OCI-M2 (cell line): ENCODE measurements around the gene CCDC88B.

Source experiments
- DNase-seq: peaks from one replicate; lab custom pipeline; 2025; ENCODE audit not compliant: unreplicated experiment; lab: John Stamatoyannopoulos, UW

Gene CCDC88B, protein sequence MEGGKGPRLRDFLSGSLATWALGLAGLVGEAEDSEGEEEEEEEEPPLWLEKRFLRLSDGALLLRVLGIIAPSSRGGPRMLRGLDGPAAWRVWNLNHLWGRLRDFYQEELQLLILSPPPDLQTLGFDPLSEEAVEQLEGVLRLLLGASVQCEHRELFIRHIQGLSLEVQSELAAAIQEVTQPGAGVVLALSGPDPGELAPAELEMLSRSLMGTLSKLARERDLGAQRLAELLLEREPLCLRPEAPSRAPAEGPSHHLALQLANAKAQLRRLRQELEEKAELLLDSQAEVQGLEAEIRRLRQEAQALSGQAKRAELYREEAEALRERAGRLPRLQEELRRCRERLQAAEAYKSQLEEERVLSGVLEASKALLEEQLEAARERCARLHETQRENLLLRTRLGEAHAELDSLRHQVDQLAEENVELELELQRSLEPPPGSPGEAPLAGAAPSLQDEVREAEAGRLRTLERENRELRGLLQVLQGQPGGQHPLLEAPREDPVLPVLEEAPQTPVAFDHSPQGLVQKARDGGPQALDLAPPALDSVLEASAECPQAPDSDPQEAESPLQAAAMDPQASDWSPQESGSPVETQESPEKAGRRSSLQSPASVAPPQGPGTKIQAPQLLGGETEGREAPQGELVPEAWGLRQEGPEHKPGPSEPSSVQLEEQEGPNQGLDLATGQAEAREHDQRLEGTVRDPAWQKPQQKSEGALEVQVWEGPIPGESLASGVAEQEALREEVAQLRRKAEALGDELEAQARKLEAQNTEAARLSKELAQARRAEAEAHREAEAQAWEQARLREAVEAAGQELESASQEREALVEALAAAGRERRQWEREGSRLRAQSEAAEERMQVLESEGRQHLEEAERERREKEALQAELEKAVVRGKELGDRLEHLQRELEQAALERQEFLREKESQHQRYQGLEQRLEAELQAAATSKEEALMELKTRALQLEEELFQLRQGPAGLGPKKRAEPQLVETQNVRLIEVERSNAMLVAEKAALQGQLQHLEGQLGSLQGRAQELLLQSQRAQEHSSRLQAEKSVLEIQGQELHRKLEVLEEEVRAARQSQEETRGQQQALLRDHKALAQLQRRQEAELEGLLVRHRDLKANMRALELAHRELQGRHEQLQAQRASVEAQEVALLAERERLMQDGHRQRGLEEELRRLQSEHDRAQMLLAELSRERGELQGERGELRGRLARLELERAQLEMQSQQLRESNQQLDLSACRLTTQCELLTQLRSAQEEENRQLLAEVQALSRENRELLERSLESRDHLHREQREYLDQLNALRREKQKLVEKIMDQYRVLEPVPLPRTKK (N-terminal part only)

DNA sequence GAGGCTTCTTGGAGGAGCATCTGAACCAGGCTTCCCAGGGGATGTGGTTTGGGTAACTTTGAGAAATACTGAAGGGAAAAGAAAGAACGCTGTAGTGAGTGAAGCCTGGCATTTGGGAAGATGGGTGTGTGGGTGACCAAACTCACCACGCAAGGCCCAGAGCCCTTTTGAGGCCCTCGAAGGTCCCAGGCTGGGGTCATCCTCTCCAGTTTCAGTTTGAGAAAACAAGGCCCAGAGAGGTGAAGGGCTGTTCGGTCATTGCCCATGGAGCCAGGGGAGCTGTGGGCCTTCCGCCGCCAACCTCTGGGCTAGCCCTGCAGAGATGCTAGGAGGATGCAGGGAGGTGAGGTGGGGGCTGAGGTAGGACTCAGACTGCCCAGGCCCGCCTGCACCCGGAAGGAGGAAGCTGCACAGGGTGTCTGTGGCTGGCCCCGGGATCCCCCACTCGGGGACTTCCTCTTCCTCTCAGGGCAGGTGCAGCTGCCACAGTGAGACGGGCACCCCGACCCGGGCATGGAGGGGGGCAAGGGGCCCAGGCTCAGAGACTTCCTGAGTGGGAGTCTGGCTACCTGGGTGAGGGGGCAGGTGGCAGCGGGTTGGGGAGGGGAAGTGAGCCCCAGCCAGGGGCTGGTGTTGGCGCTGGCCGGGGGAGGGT, at the start of gene CCDC88B:
CCDC88B (plus strand) TSS at position 451 of the 655 bp plus-strand sequence; CDS start at position 514, 63 bp downstream.
- DNase-seq = no peak

DNA sequence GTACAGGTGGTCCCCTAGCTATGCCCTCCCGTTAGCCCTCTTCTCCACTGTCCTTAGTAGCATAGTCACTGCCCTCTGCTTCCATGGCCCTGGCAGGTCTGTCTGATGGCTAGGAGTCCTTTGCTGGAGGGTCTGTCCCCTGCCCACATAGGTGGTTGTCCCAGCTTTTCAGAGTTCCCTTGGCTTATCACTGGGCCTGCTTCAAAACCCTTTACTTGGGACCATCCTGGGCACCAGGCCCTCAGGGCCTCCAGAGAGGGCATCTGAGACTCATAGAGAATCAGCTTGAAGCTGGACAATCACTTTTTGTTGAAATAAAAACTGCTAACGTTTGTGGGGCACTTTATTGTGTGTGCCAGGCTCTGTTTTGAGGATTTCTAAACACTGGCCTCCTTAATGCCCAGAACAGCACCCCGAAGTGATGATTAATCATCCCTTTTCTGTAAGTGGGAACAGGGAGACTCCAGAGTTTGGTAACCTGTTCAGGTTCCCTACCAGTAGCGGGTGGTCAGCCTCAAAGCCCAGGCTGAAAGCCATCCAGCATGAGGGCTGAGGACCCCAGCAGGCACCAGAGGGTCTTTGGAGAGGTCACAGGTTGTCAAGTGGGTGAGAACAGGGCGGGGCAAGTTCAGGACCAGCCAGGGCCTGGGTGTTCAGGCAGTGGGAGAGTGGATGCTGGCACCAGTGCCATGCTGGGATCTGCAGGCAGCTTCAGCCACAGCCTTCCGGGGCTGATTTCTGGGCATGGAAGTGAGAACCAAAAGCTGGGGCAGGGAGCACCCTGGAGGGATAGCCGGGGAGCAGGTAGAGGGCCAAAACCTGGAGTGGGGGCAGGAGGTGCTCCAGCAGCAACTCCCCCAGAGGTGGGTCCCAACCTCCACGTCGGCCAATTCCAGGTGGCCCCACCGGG, 49.4 kb upstream of the CCDC88B start:
- no peak for DNase-seq

DNA sequence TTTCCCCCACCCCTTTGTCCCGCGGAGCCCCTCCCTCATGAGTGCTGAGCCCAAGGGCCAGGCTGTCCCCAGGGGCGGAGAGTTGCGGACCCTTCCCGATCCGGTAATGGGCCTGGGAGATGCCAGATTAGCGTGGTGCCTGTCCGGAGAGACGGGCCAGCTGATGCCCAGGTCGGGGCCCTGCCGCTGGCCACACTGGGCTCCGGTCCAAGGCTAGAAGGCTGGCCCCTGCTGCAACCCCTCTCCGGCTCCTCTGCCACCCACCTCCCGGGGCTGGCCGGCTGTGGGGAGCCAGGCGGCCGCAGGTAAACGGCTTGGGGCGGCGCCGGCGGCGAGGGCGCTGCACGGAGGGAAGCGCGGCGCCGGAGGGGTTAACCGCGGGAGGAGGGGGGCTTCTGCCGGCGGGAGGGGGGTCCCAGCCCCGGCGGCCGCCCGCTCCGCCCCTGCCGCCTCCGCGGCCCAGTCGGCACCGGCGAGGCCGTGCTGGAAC, 48.7 kb upstream of the CCDC88B start, which contains the start of gene KCNK4:
KCNK4 (plus strand) TSS at position 41 of the 490 bp plus-strand sequence. CDS start 1,717 bp downstream, outside the sequence.
- DNase-seq = no peak

DNA sequence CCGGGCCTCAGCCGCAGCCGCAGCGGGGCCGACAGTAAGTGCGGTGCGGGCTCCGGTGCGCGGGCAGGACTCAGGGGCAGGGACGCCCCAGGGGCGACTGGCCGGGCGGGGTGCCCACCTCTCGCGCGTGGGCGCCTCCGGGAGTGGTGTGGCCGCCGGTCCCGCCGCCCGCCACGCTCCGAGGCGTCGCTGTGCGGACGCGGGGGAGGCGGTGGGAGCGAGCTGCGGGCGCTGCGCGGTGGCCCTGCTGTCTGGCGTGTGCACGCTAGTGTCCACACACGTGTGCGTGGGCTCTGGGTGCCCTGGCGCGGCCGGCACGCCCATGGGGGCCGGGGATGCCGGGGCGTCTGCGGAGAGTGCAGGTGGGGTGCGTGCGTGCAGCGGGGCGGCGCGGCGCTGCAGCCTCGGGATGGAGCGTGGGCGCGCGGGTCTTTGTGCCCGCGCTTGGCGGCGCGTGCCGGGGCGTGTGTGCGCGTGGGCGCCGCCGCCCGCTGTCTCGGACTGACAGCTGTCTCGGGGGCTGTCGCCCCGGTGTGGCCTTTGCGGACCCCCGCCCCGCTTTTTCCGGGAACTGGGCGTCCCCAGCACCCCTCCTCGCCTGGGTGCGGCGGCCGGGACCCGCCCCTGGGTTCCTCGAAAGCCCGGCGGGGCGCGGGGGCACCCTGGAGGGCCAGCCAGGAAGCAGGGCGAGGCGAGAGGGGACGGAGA, 48.1 kb upstream of the CCDC88B start:
- no peak for DNase-seq

DNA sequence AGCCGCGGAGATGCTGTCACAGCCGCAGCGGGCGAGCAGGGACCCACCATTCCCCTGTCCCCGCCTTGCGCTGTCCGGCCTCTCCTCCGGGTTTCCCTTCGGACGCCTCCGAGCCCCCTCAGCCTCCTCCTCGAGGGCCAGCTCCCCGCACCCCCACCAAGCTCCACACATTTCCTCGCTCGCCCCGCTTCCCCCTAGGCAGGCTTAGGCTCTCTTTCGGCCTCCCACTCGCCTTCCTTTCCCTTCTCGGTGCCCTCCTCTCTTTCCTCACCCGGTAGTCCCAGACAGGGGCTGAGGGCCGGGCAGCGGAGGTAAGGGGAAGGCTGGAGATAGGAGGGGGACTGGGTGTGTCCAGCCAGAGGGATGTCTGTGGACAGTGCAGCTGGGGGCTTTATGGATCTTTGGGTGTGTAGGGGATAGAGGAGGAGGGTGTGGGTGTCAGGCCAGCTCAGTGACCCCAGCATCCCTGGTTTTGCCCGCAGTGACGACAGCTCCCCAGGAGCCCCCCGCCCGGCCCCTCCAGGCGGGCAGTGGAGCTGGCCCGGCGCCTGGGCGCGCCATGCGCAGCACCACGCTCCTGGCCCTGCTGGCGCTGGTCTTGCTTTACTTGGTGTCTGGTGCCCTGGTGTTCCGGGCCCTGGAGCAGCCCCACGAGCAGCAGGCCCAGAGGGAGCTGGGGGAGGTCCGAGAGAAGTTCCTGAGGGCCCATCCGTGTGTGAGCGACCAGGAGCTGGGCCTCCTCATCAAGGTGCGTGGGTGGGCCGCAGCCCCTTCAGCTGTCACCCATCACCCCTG, 47.3 kb upstream of the CCDC88B start:
- no peak for DNase-seq

DNA sequence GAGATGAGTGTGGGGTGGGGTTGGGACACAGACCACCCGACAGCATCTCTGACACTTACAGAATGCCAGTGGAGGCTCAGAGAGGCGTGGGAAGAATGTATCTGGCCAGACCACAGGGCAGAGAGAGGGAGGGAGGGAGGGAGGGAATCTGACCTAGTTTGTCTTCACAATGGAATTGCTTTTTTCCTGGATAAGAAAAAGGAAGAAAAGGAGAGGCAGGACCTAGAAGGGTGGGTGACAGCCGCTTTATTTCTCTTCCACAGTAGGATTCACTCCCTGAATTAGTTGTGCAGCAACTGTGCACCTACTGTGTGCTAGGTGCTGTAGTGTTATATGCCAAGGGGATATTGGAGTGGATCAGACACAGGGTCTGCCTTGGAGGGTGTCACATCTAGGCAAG, 45.2 kb upstream of the CCDC88B start:
- no peak for DNase-seq

DNA sequence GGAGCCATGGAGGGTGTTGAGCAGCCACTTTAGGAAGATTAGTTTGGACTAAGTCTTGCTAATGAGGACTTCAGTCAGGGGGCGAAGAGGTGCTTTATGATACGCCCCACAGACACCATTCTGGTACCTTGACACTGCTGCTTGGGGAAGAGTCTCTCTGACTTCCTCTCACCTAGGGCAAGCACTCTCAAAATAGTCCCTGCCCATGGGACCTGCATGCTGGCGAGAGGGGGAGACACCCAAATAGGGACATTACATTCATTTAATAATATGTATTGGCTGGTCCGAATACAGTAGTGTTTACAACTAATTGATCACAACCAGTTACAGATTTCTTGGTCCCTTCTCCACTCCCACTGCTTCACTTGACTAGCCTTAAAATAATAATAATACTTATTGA, 44.2 kb upstream of the CCDC88B start:
- DNase-seq = no peak

DNA sequence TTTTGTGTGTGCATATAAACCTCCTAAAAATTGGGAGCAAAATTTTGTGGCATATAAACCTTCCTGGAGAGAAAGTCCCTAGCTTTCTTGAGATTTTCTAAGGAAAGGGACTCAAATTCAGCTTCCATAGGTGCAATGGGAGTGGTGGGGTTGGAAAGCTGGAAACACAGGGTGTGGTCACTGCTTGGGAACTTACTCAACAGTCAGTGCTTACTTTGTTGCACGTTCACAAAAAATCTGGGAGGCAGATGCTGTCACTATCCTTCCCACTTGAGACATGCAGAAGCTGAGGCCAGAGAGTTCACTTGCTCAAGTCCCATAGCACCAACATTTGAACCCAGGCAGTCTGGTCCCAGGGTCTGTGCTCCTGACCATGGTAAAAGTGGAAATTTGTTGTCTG, 43.8 kb upstream of the CCDC88B start:
- DNase-seq = no peak

DNA sequence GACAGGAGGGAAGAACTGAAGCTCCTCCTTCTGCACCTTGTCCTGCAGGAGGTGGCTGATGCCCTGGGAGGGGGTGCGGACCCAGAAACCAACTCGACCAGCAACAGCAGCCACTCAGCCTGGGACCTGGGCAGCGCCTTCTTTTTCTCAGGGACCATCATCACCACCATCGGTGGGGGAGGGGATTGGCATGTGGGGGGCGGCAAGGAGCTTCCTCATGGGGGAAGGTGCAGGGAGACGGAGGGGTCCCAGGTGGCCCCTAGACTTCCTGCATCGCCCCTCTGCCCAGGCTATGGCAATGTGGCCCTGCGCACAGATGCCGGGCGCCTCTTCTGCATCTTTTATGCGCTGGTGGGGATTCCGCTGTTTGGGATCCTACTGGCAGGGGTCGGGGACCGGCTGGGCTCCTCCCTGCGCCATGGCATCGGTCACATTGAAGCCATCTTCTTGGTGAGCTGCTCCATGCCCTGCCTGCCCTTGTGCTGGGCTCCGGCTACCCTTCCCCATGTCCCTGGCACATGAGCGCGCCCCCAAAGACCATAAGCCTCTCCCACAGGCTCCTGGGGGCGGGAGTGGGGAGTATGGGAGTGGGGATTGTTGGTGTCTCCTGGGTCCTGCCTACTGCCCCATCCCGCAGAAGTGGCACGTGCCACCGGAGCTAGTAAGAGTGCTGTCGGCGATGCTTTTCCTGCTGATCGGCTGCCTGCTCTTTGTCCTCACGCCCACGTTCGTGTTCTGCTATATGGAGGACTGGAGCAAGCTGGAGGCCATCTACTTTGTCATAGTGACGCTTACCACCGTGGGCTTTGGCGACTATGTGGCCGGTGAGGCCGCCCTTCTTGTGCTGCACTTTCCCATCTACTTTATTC, 42.9 kb upstream of the CCDC88B start:
- DNase-seq = no peak

DNA sequence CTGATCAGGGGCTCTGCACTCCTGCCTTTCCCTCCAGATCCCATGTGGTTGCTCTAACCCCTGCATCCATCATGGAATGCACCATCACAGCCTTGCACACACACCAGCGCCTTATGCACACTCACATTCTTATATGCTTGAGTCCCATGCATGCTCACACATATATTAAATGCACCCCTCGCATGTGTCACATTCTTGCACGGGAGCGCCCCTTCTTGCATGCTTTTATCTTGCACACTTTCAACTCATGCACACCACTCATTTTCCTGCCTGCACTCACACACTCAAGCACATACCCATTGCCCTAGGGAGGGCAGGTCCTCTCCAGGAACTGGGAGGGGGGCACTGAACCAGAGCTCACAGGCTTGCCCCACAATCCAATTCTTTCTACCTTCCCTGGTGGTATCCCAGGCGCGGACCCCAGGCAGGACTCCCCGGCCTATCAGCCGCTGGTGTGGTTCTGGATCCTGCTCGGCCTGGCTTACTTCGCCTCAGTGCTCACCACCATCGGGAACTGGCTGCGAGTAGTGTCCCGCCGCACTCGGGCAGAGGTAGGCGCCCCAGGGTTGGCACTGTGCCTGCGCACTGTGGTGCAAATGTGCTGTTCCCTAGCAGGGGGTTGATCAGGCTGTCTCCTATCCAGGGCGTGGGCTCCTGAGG, 42.2 kb upstream of the CCDC88B start:
- DNase-seq = no peak

DNA sequence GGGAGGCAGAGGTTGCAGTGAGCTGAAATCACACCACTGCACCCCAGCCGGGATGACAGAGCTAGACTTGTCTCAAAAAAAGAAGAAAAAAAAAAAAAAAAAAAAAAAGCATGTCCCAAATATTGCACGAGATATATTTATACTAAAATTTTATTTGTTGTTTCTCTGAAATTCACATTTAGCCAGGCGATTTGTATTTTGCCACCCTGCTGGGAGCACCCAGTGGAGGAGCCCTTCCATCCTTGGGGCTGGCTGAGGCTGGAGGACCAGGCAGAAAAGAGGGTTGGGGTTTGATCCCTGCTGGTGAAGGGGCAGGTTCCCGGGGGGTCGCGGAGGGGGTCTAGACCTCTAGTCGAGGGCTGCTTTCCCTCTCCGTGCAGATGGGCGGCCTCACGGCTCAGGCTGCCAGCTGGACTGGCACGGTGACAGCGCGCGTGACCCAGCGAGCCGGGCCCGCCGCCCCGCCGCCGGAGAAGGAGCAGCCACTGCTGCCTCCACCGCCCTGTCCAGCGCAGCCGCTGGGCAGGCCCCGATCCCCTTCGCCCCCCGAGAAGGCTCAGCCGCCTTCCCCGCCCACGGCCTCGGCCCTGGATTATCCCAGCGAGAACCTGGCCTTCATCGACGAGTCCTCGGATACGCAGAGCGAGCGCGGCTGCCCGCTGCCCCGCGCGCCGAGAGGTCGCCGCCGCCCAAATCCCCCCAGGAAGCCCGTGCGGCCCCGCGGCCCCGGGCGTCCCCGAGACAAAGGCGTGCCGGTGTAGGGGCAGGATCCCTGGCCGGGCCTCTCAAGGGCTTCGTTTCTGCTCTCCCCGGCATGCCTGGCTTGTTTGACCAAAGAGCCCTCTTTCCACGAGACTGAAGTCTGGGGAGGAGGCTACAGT, 40.8 kb upstream of the CCDC88B start:
- DNase-seq = no peak

DNA sequence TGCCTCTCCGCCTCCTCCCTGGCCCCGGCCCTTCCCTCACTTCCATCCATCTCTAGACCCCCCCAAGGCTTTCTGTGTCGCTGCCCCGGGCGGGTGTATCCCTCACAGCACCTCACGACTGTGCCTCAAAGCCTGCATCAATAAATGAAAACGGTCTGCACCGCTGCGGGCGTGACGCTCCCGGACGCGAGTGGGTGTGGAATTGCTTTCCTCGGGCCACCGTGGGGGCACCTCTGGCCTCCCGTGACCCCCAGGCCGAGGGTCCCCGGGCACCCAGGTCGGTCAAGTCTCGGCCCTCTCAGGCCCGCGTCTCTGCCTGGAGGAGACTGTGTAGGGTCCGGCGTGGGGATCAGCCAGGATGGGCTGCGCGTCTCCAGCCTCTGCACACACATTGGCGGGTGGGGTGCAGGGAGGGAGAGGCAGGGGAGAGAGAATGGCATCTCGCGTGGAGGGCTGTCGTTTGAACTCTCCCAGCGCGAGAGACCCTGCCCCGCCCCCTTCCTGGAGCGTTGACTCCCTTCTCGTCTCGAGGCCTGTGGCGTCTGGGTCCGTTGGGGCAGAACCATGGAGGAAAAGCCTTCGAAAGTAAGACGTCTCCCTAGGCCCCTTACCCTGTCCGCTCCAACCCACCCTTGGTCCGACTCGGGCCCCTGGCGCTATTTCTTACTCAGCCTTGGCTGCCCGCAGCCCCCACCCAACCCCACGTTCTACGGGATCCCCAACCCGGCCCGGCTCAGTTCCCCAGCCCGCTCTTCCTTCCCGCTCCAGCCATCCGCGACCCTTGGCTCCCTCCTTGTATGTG, 40.0 kb upstream of the CCDC88B start, which contains the start of gene CATSPERZ:
CATSPERZ (plus strand) TSS at position 512 of the 802 bp plus-strand sequence; CDS start at position 565, 53 bp downstream.
- DNase-seq = no peak

DNA sequence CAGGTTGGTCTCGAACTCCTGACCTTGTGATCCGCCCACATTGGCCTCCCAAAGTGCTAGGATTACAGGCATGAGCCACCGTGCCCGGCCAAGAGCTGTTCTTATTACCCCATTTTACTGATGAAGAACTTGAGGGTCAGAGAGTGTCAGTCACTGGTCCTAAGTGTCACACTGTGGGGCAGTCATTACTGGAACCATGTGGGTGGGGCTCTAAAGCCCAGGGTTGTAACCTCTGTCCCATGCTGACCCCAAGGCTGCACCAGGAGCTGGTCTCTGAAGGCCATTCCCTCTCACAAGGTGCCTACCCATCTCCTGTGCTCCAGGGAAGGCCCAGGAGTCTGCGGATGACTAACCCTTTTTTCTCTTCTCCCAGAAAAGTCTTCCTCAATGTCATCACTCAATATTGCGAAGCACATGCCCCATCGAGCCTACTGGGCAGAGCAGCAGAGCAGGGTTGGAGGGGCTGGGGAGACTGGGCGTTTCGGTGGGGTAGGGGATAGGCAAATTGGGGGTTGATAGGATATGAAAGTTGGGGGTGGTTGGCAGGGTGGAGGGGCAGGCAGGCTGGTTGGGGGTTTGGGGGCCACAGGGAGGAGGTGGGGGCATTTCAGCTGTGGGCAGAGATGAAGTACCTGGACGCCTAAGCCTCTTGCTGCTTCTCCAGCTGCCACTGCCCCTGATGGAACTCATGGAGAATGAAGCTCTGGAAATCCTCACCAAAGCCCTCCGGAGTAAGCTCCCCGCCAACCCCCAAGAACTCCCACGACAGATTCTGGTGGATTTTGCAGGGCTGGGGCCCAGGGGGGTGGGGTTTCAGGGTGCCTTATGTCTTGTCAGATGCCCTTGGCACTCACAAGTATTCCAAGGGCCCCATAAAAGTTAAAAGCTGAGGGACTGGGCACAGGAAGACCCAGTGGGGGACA, 36.6 kb upstream of the CCDC88B start:
- DNase-seq = no peak

DNA sequence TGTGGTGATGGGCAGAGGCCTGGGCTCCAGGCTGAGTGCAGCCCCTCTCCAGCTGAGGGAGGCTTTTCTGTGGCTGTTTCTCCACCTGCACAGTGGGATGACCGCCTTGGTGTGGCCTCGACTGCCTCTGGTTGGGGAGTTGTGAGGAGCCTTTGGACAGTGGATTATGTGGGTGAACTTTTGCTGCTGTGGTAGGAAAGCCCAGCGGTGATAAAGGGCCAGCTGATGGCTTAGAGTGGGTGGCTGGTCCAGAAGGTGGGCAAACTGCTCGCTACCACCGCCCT, 36.0 kb upstream of the CCDC88B start:
- no peak for DNase-seq
